Measurements from ENCODE around the gene OR2G3.

The OR2G3 gene

DNA sequence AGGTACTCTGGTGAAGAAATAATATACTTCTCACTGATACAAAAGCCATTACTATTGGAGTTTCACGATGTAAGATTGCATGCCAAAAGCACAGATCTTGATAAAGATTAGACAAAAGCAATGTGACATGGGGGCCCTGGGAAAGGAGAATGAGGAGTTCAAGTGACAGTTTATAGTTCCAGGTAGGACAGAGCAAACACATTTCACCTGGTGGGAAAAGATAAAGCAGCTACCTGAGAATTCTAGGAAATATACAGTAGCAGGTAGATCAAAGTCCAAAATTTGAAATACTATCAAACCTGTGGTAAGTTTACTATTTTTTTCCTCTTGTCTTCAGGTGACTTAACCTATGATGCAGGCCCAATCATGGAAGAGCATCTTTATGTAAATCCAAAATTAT is 8.0 kb downstream of the OR2G3 start:
- TF ChIP-seq TCF12 (IDR thresholded peaks at IDR 0.05; ENCODE audit: low read depth) (no peak), ZBTB7A (IDR thresholded peaks at IDR 0.05; ENCODE audit: low read depth) (no peak), YY1 (IDR thresholded peaks at IDR 0.05; ENCODE audit: low read depth) (no peak), USF1 (IDR thresholded peaks at IDR 0.05) (no peak), NFIC (IDR thresholded peaks at IDR 0.05) (no peak), REST (IDR thresholded peaks at IDR 0.05; ENCODE audit: low read depth) (no peak), EGR1 (IDR thresholded peaks at IDR 0.05) (no peak), CEBPB (IDR thresholded peaks at IDR 0.05) (no peak), RAD21 (IDR thresholded peaks at IDR 0.05; ENCODE audit: low read depth) (no peak), EP300 (IDR thresholded peaks at IDR 0.05; ENCODE audit: borderline replicate concordance) (no peak), MAX (IDR thresholded peaks at IDR 0.05) (no peak), FOXM1 (IDR thresholded peaks at IDR 0.05; ENCODE audit: borderline replicate concordance, low read depth) (no peak), TEAD4 (IDR thresholded peaks at IDR 0.05) (no peak), TAF1 (IDR thresholded peaks at IDR 0.05; ENCODE audit: low read depth) (no peak)

- no peak for TF ChIP-seq REST (IDR thresholded peaks at IDR 0.05; ENCODE audit: low read depth)
- TF ChIP-seq CEBPB (IDR thresholded peaks at IDR 0.05) = no peak
- no peak for TF ChIP-seq TAF1 (IDR thresholded peaks at IDR 0.05; ENCODE audit: low read depth)
- no peak for TF ChIP-seq USF1 (IDR thresholded peaks at IDR 0.05)
- TF ChIP-seq NFIC (IDR thresholded peaks at IDR 0.05) = no peak
- TF ChIP-seq TEAD4 (IDR thresholded peaks at IDR 0.05) = no peak
- no peak for TF ChIP-seq CREB1 (IDR thresholded peaks at IDR 0.05; ENCODE audit: low read depth)
- TF ChIP-seq EGR1 (IDR thresholded peaks at IDR 0.05) = no peak
- TF ChIP-seq MAX (IDR thresholded peaks at IDR 0.05) = no peak
- no peak for TF ChIP-seq TCF12 (IDR thresholded peaks at IDR 0.05; ENCODE audit: low read depth)
- no peak for TF ChIP-seq ZBTB7A (IDR thresholded peaks at IDR 0.05; ENCODE audit: low read depth)
- TF ChIP-seq RAD21 (IDR thresholded peaks at IDR 0.05; ENCODE audit: low read depth) = no peak
- no peak for TF ChIP-seq EP300 (IDR thresholded peaks at IDR 0.05; ENCODE audit: borderline replicate concordance)
- TF ChIP-seq FOXM1 (IDR thresholded peaks at IDR 0.05; ENCODE audit: borderline replicate concordance, low read depth) = no peak
- no peak for TF ChIP-seq YY1 (IDR thresholded peaks at IDR 0.05; ENCODE audit: low read depth)
Measured at GRCh38 chr1:247614625-247615024, 9.2 kb downstream of the OR2G3 start.

- TF ChIP-seq TCF12 (IDR thresholded peaks at IDR 0.05; ENCODE audit: low read depth) = no peak
Measured at GRCh38 chr1:247627951-247628350, 22.6 kb downstream of the OR2G3 start.

DNA sequence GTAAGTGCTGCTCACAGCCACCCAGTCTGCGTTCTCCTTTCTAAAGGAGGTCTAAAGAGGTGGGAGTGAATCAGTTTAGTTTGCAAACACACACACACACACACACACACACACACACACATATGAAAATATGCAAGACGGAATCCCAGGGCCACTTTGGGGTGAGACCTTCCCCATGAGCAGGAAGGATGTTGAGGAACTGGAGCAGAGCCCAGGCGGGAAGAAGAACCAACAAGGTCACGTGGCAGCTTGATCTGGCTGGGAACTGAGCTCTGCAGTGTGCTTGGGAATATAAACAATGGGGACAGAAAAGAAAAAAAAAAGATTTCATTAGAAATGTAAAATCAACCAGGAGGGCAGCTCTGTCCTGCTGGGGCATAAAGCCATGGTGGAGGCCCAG is 32.6 kb downstream of the OR2G3 start:
- TF ChIP-seq NFIC (IDR thresholded peaks at IDR 0.05) = no peak
- TF ChIP-seq REST (IDR thresholded peaks at IDR 0.05; ENCODE audit: low read depth) = no peak
- TF ChIP-seq CEBPB (IDR thresholded peaks at IDR 0.05) = no peak
- no peak for TF ChIP-seq YY1 (IDR thresholded peaks at IDR 0.05; ENCODE audit: low read depth)
- no peak for TF ChIP-seq ZBTB7A (IDR thresholded peaks at IDR 0.05; ENCODE audit: low read depth)

DNA sequence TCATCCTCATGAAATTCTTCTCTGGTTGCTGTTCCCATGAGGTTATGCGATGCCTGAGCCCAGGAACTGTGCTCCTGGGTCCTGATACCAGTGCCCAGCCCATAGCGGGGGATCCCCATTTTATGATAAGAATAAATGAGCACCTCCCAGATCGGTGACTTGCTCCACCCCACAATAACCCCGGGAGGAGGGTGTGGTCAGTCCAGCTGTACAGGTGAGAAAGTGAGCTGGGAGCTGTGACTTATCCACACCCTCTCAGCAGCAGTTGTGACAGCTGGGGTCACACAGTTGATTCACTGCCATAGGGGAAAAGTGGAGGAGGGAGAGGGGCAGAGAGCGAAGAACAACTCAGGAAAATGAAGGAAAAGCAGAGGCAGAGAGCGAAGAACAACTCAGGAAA is 33.4 kb downstream of the OR2G3 start:
- TF ChIP-seq TEAD4 (IDR thresholded peaks at IDR 0.05) (no peak), TAF1 (IDR thresholded peaks at IDR 0.05; ENCODE audit: low read depth) (no peak), TCF12 (IDR thresholded peaks at IDR 0.05; ENCODE audit: low read depth) (no peak), FOXM1 (IDR thresholded peaks at IDR 0.05; ENCODE audit: borderline replicate concordance, low read depth) (no peak), USF1 (IDR thresholded peaks at IDR 0.05) (no peak), MAX (IDR thresholded peaks at IDR 0.05) (no peak), NFIC (IDR thresholded peaks at IDR 0.05) (no peak), RAD21 (IDR thresholded peaks at IDR 0.05; ENCODE audit: low read depth) (no peak), EP300 (IDR thresholded peaks at IDR 0.05; ENCODE audit: borderline replicate concordance) (no peak), EGR1 (IDR thresholded peaks at IDR 0.05) (no peak), ZBTB7A (IDR thresholded peaks at IDR 0.05; ENCODE audit: low read depth) (no peak), CEBPB (IDR thresholded peaks at IDR 0.05) (no peak), CREB1 (IDR thresholded peaks at IDR 0.05; ENCODE audit: low read depth) (no peak), YY1 (IDR thresholded peaks at IDR 0.05; ENCODE audit: low read depth) (no peak), REST (IDR thresholded peaks at IDR 0.05; ENCODE audit: low read depth) (no peak)
